GM12874 (cell line): Measurements from ENCODE around the gene RBMS3.

Experiments
- TF ChIP-seq, protein P1 (sequence below): IDR thresholded peaks from 2 replicates; pipeline ENCODE4 v1.5.1; 2011; ENCODE audit warnings: low read depth, mild to moderate bottlenecking, control low read depth, low read length, moderate library complexity; ENCODE audit not compliant: insufficient read depth

RBMS3 gene

DNA sequence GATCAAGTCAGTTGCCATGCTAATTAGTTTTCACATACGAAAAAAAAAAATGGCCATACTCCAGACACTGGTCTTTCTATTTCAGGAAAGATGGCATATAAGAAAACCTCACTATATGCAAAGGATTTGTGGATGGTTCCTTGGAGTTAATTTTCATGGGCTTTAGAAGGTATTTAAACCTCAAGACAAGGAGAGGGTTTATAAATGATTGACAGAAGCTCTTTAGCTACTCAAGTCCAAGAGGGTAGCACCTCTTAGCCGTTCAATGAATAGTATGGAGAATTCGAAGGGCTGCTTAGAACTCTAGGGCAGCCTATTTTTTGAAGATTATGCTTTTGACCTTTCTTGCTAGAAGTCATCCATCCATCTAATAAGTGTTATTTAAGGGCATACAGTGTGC, 41.7 kb downstream of the RBMS3 start:
- TF ChIP-seq, protein P1, sequence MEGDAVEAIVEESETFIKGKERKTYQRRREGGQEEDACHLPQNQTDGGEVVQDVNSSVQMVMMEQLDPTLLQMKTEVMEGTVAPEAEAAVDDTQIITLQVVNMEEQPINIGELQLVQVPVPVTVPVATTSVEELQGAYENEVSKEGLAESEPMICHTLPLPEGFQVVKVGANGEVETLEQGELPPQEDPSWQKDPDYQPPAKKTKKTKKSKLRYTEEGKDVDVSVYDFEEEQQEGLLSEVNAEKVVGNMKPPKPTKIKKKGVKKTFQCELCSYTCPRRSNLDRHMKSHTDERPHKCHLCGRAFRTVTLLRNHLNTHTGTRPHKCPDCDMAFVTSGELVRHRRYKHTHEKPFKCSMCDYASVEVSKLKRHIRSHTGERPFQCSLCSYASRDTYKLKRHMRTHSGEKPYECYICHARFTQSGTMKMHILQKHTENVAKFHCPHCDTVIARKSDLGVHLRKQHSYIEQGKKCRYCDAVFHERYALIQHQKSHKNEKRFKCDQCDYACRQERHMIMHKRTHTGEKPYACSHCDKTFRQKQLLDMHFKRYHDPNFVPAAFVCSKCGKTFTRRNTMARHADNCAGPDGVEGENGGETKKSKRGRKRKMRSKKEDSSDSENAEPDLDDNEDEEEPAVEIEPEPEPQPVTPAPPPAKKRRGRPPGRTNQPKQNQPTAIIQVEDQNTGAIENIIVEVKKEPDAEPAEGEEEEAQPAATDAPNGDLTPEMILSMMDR: no peak

DNA sequence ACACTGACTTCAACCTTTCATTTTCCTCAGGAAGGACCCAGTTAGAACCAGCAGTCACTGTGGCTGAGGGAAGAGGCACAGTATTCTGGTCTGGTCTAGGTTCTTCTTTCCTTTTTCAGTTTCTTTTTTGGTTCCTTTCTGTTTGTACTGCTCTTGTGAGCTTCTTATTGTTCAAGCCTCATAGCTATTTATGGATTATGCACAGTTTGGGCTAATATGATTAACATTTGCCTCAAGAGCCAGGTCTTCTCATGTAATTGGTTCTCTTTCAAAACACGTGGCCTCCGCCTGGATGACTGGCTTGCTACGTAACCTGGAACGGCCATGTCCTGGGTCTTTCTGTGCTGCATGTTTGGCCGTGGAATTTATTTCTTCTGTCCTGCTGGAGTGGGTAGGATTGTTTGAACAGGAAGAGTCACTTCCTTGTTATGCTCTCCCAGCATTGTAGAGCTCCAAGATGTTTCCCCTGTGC, 43.3 kb downstream of the RBMS3 start:
- TF ChIP-seq, protein P1: no peak

DNA sequence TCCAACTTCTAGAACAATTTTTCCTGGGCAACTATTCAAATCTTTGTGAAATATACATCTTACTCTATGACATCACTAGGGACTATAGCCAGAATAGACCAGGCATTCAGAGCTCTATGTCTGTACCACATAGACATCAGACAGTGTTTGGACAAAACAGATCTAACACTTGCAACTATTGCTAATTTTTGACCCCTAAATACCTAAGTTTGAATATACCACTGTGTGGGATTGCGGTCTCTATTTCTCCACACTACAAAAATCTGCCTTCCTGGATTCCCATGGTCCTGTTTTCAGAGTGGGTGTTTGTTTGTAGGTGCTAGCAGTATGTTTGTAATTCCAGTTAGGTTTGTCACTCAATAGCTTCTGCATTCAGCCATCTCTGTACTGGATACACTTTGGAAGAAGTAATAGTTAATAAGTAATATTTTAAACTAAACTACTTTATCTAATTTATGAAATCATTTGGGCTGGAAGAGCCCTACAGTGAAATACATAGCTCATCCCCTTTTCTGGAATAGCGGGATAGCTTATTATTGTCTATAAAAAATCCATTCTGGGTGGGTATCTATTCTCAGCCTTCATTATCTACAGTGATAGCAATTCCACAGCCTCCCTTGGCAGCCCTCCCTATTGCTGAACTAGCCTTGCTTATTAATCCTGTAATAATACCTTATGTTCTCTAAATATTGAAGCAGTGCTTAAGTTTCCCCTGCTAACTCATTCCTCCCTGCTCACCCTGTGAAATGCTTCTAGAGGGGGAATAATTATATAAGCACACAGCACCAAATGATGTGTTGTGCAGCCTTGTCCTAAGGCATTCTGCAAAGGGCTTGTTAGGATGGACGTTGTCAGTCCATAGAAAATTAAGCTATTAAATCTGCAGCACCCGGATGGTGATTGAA, 49.4 kb downstream of the RBMS3 start:
- TF ChIP-seq, protein P1: no peak

DNA sequence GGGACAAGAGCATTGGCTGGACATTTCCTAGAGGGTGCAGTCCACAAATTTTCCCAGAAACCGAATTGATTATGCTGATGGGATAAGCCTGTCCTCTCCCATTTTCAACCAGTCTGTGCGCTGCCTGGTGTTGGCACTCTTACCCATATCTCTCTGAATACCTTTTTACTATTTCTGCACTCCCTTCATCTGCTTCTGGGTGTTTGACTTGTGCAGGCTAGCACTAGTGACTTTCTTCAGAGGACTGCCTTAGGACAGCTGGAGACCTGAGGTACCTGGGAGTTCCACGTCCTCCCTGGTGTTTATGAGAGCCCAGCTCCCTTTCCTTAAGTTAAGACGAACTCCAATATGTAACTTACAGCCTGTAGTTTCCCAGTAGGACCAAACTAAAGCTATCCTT, 50.2 kb downstream of the RBMS3 start:
- TF ChIP-seq, protein P1: no peak

DNA sequence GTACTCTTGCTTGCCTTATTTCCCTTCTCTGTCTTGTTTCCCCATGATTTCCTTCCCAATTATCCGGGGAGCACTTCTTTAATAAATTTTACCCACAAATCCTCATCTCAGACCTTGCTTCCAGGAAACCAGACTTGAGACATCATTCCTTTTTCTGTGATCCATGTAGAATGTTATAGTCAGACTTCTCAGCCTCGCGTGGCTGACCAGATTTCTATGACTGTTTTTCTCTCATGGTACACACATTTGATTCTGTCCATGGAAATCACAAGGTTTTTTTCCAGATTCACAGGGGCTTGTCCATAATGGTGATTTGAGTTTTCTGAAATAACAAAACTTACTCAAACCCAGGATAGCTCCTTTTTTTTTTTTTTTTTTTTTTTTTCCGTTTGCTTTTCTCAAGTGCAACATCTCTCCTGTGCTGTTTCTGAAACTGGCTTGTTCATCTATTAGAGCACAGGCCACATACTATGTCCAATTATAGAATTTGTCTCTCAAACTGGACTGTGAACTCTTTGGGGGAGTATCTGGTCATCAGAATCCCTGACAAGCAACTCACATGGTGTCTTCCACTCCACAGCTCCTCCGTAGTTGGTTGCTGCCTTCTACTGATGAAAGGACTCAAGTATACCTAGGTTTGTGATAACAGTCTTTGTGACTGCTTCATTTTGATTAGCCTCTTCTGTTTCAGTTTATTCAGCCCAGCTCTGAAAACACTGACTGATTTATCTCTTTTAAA, 50.8 kb downstream of the RBMS3 start:
- TF ChIP-seq, protein P1: no peak

DNA sequence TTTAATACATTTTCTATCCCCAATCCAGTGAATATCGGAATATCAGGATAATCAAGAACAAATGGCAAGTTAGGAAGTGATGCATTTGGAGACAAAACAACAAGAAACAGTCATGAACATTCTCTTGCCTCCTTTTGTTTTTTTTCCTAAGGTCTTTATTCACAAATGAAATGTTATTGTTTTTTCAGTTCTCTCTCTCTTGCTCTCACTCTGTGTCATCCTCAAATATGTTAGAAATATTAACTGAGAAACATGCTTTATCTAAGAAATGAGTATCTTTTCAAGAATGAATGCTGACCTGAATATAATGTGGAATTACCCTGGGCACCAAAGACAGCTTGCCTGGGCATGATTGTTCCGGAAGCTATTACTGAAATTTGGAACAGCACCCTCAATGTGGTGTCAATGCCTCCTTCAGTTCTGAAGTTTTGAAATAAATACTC, 51.3 kb downstream of the RBMS3 start:
- TF ChIP-seq, protein P1: no peak

DNA sequence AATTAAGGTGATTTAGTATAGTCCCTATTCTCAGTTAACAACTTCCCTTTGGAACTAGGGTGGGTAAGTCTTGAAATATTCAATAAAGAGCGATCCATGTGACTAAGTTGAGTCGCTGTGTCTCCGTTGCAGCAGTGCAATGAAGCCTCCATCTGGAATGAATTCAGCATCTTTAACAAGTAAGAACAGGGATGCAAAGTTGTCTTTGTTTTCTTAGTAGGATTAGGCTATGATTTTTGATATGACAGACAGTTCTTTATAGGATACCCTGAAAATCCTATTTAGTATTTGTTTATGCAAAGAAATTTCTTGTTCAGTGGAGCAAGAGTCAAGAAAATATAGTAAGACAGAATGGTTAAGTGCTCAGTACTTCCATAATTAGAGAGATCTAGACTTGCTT, 52.7 kb downstream of the RBMS3 start:
- TF ChIP-seq, protein P1: no peak
